OCI-LY3 (cell line): ENCODE data around the gene TMEM267.

Source experiments
- H2AFZ ChIP-seq: fragments of 200-600, 300-600 bp; shearing (Covaris generic); 2 replicates; pipeline ENCODE4 v1.6.0; 2014; ENCODE audit warnings: antibody characterized with exemption, low read depth, low read length
- H3K27ac ChIP-seq: fragments of 200-600, 300-600 bp; sonication (generic); 2 replicates; pipeline ENCODE4 v1.5.1; 2014; ENCODE audit warnings: mild to moderate bottlenecking, low read length, moderate library complexity, mixed read lengths
- H3K27me3 ChIP-seq: fragments of 200-600, 300-600 bp; sonication (generic); 2 replicates; pipeline ENCODE4 v1.6.1; 2014; ENCODE audit warnings: low read depth, low read length, mixed read lengths
- H3K36me3 ChIP-seq: fragments of 200-600, 300-600 bp; sonication (generic); replicated peaks from 2 replicates; pipeline ENCODE3; 2014; ENCODE audit warnings: low read depth, low read length, mixed read lengths
- H3K4me1 ChIP-seq: fragments of 300-600, 200-600 bp; sonication (generic); 2 replicates; pipeline ENCODE4 v1.6.1; 2014; ENCODE audit warnings: low read length, mixed read lengths
- H3K4me2 ChIP-seq: fragments of 200-600, 300-600 bp; sonication (generic); 2 replicates; pipeline ENCODE4 v1.6.1; 2014; ENCODE audit warnings: low read length, mixed read lengths
- H3K4me3 ChIP-seq: fragments of 300-600, 200-600 bp; sonication (generic); 2 replicates; pipeline ENCODE4 v1.5.1; 2014; ENCODE audit warnings: antibody characterized with exemption, mild to moderate bottlenecking, low read length, moderate library complexity
- H3K79me2 ChIP-seq: fragments of 300-600, 200-600 bp; shearing (Covaris generic); 2 replicates; pipeline ENCODE4 v1.6.1; 2014; ENCODE audit warnings: mild to moderate bottlenecking, low read length, mixed read lengths
- H3K9ac ChIP-seq: fragments of 300-600, 200-600 bp; shearing (Covaris generic); 2 replicates; pipeline ENCODE4 v1.6.0; 2014; ENCODE audit warnings: mild to moderate bottlenecking, low read length, moderate library complexity
- H3K9me3 ChIP-seq: fragments of 200-600, 300-600 bp; shearing (Covaris generic); 2 replicates; pipeline ENCODE4 v1.6.1; 2014; ENCODE audit warnings: low read length, mixed read lengths; ENCODE audit not compliant: insufficient read depth
- H4K20me1 ChIP-seq: fragments of 200-600, 300-600 bp; sonication (generic); 2 replicates; pipeline ENCODE4 v1.6.1; 2016; ENCODE audit warnings: low read length, mixed read lengths; ENCODE audit not compliant: insufficient read depth
- EZH2phosphoT487 ChIP-seq: fragments of 200-600 bp; shearing (Covaris generic); IDR thresholded peaks from 2 replicates; pipeline ENCODE4 v1.6.1; 2018; ENCODE audit warnings: antibody characterized with exemption, mixed run types, low read depth
- TF ChIP-seq, protein P1 (sequence below): fragments of 200-600, 300-600 bp; sonication (generic); IDR thresholded peaks from 2 replicates; pipeline ENCODE4 v1.5.1; 2014; ENCODE audit warnings: antibody characterized with exemption, low read length, low read depth

TMEM267 gene, protein sequence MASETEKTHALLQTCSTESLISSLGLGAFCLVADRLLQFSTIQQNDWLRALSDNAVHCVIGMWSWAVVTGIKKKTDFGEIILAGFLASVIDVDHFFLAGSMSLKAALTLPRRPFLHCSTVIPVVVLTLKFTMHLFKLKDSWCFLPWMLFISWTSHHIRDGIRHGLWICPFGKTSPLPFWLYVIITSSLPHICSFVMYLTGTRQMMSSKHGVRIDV

DNA sequence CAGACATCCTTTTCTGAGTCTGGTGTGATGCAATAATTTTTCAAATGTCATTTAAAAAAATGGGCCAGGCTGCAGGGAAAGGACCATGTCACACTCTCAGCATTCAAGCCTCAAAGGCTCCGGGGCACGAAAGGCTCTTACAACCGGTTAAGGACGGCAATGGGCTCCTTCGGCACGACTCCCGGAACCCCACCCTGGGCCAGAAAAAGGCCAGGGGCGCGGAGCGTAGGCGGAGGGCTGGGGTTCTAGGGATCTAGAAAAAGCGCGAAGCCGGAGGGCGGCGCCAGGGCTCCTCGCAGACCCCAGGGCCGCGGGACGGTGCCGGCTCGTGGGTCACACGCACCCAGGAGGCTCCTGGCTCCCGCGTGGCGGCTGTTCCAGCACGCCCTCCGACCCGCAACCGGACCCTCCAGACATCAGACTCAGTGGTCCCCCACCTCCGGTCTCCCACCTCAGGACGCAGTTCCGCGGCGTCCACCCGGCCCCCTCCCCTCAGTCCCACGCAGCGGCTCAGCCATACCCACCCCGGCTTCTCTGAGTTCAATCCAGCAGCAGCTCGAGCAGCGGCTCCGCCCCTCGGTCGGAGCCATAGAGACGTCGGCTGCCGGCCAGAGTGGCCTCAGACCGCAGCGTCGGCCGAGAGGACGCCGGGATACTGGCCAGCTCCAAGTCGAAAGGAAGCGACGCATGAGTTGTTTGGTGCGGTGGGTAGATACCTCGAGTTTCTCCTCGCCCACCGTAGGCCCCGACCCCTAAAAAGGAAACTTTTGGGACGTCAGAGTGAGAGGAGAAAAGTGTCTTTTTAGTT is at the start of gene TMEM267:
Gene TMEM267, minus strand, starts transcription at position 568 of the 808 bp plus-strand sequence. CDS start 29,896 bp downstream, outside the sequence.
- H3K4me3 ChIP-seq: peak within 1 kb of the TSS; percentile 97
- no peak for TF ChIP-seq EZH2phosphoT487
- TF ChIP-seq, protein P1, sequence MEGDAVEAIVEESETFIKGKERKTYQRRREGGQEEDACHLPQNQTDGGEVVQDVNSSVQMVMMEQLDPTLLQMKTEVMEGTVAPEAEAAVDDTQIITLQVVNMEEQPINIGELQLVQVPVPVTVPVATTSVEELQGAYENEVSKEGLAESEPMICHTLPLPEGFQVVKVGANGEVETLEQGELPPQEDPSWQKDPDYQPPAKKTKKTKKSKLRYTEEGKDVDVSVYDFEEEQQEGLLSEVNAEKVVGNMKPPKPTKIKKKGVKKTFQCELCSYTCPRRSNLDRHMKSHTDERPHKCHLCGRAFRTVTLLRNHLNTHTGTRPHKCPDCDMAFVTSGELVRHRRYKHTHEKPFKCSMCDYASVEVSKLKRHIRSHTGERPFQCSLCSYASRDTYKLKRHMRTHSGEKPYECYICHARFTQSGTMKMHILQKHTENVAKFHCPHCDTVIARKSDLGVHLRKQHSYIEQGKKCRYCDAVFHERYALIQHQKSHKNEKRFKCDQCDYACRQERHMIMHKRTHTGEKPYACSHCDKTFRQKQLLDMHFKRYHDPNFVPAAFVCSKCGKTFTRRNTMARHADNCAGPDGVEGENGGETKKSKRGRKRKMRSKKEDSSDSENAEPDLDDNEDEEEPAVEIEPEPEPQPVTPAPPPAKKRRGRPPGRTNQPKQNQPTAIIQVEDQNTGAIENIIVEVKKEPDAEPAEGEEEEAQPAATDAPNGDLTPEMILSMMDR: no peak
- peak within 1 kb of the TSS; percentile 90 for H2AFZ ChIP-seq
- H3K27me3 ChIP-seq: no peaks in the 10 kb centered on the region
- no peaks in the 10 kb centered on the region for H3K36me3 ChIP-seq
- H3K27ac ChIP-seq: peak within 1 kb of the TSS; percentile 82
- H3K79me2 ChIP-seq: peaks cover 22% of the 10 kb centered on the region
- no peaks in the 10 kb centered on the region for H4K20me1 ChIP-seq
- H3K9ac ChIP-seq: peak within 1 kb of the TSS; percentile 83
- H3K9me3 ChIP-seq: no peaks in the 10 kb centered on the region
- peak within 1 kb of the TSS; percentile 95 for H3K4me2 ChIP-seq
- peaks cover 13% of the 10 kb centered on the region for H3K4me1 ChIP-seq

DNA sequence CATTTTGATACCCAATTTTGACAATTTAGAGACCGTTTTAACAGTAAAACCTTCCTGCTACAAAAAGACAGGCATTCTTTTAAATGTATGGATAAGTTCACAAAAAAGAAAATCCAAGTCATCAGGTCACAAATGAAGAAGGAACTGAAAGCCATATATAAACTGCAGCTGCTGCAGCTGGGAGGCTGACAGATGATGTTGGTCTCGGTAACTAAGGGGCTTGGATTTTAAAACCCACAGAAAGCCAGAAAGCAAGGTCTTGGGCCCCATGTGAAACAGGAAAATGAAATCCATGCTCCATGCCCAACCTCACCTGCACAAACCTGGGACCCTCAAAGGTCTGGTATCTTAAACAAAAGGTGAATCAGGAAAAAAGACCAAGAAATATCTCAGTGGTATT is 47.0 kb upstream of the TMEM267 start:
- Histone ChIP-seq H3K4me2 (peak overlapping the region; percentile 71), H2AFZ (no peak overlapping the region), H3K27ac (peak overlapping the region; percentile 70), H3K79me2 (no peaks in the 10 kb centered on the region), H4K20me1 (no peaks in the 10 kb centered on the region), H3K36me3 (peaks cover 39% of the 10 kb centered on the region), H3K4me1 (peaks cover 34% of the 10 kb centered on the region), H3K27me3 (no peaks in the 10 kb centered on the region), H3K9ac (peak overlapping the region; percentile 46), H3K9me3 (no peaks in the 10 kb centered on the region), H3K4me3 (peak overlapping the region; percentile 45)
- TF ChIP-seq, protein P1: no peak
- no peak for TF ChIP-seq EZH2phosphoT487

DNA sequence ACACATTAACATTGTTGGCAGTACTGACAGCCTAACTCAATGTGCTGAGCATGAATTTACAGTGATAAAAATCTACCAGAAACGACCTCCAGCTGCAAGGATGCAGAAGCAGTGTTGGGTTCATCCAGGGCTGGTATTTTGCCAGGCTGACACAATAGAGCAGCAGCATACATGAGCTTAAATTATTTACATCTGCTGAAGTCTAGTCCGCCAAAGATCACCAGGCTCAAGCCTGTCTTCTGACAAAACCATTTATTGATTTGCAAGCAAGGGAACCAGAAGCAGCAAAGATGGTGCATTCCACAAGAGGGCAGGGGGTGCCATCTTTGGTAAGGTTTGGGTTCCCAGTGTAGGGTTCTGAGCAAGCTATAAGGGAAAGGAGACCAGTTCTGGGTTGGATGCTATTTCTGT is 40.0 kb upstream of the TMEM267 start:
- no peaks in the 10 kb centered on the region for H3K9me3 ChIP-seq
- H3K36me3 ChIP-seq: peaks cover 20% of the 10 kb centered on the region
- H3K4me2 ChIP-seq: no peak overlapping the region
- H3K79me2 ChIP-seq: no peaks in the 10 kb centered on the region
- TF ChIP-seq EZH2phosphoT487: no peak
- TF ChIP-seq, protein P1: no peak
- no peaks in the 10 kb centered on the region for H3K27me3 ChIP-seq
- no peak overlapping the region for H3K4me3 ChIP-seq
- H2AFZ ChIP-seq: no peak overlapping the region
- no peak overlapping the region for H3K9ac ChIP-seq
- no peaks in the 10 kb centered on the region for H3K4me1 ChIP-seq
- no peak overlapping the region for H3K27ac ChIP-seq
- H4K20me1 ChIP-seq: no peaks in the 10 kb centered on the region

DNA sequence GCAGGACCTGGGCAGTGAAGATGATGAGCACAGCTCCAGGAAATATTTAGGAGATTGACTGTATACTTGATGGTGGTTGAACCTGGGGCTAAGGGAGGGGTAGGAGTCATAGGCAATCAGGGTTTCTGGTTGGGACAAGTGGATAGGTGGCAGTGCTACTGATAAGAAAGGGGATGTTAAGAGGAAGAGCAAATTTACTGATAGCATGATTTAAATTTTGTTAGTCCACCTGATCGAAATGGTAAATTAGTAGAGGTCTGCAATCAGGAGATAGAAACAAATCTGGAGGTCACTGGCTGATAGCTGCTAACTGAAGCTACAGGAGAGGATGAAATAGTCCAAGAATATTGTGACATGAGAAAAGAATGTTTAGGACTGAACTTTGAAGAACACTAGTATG is 37.0 kb upstream of the TMEM267 start:
- Histone ChIP-seq H3K4me3 (no peak overlapping the region), H3K9ac (no peak overlapping the region), H3K27me3 (no peaks in the 10 kb centered on the region), H3K9me3 (no peaks in the 10 kb centered on the region), H3K79me2 (no peaks in the 10 kb centered on the region), H2AFZ (no peak overlapping the region), H4K20me1 (no peaks in the 10 kb centered on the region), H3K4me1 (peaks cover 3% of the 10 kb centered on the region), H3K36me3 (peaks cover 10% of the 10 kb centered on the region), H3K27ac (no peak overlapping the region), H3K4me2 (no peak overlapping the region)
- TF ChIP-seq, protein P1: no peak
- no peak for TF ChIP-seq EZH2phosphoT487
